ENCODE data around the gene ODF2L.

- TF ChIP-seq, protein P1, sequence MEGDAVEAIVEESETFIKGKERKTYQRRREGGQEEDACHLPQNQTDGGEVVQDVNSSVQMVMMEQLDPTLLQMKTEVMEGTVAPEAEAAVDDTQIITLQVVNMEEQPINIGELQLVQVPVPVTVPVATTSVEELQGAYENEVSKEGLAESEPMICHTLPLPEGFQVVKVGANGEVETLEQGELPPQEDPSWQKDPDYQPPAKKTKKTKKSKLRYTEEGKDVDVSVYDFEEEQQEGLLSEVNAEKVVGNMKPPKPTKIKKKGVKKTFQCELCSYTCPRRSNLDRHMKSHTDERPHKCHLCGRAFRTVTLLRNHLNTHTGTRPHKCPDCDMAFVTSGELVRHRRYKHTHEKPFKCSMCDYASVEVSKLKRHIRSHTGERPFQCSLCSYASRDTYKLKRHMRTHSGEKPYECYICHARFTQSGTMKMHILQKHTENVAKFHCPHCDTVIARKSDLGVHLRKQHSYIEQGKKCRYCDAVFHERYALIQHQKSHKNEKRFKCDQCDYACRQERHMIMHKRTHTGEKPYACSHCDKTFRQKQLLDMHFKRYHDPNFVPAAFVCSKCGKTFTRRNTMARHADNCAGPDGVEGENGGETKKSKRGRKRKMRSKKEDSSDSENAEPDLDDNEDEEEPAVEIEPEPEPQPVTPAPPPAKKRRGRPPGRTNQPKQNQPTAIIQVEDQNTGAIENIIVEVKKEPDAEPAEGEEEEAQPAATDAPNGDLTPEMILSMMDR (IDR thresholded peaks at IDR 0.05): no peak
- TF ChIP-seq, protein P2, sequence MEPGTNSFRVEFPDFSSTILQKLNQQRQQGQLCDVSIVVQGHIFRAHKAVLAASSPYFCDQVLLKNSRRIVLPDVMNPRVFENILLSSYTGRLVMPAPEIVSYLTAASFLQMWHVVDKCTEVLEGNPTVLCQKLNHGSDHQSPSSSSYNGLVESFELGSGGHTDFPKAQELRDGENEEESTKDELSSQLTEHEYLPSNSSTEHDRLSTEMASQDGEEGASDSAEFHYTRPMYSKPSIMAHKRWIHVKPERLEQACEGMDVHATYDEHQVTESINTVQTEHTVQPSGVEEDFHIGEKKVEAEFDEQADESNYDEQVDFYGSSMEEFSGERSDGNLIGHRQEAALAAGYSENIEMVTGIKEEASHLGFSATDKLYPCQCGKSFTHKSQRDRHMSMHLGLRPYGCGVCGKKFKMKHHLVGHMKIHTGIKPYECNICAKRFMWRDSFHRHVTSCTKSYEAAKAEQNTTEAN (CRISPR knock-in tag; IDR thresholded peaks at IDR 0.05): no peak
- TF ChIP-seq JUN (CRISPR knock-in tag; IDR thresholded peaks at IDR 0.05): no peak
- no peak for TF ChIP-seq ATF3 (CRISPR knock-in tag; conservative IDR thresholded peaks at IDR 0.05)
- no peak for TF ChIP-seq ATF1 (CRISPR knock-in tag; IDR thresholded peaks at IDR 0.05)
Measured at GRCh38 chr1:86352086-86352485, 44.0 kb downstream of the ODF2L start.

Data from WTC11 (cell line).